ENCODE measurements around the gene SUSD4. TPM values are rescaled to one million over a fixed set of nuclear protein-coding genes. Genes with fewer than 3 reads are reported as not detected.
A peak's percentile ranks its signal among the peaks of the same experiment; 100 is the strongest.

The SUSD4 gene
- total RNA-seq, 1 donor from 2014 or later, result 26.3 TPM

DNA sequence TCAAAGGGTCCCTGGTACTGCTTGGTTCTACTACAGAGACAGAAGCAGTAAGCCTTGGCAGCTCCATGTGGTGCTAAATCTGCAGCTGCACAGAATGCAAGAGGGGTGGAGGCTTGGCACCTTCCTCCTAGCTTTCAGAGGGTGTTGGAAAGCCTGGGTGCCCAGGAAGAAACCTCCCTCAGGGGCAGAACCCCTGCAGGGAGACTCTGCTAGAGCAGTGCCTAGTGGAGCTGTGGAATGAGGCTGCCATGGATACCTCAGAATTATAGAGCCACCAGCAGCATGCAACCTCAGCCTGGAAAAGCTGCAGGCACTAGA is 144.7 kb downstream of the SUSD4 start:
- H3K36me3 ChIP-seq, result no peaks in the 10 kb centered on the region
- intact Hi-C loops (cut with DNase I), result no loop called here
- H3K4me1 ChIP-seq, result no peaks in the 10 kb centered on the region
- peak; percentile 58 to 69 for DNase-seq (ENCODE audit: extremely low spot score in 2 of 2)
- no peak for TF ChIP-seq POLR2A (IDR thresholded peaks at IDR 0.05)
- TF ChIP-seq POLR2AphosphoS5 (IDR thresholded peaks at IDR 0.05; ENCODE audit: insufficient read depth in 1 of 2, low read depth in 1 of 2), result no peak
- TF ChIP-seq, protein P1, sequence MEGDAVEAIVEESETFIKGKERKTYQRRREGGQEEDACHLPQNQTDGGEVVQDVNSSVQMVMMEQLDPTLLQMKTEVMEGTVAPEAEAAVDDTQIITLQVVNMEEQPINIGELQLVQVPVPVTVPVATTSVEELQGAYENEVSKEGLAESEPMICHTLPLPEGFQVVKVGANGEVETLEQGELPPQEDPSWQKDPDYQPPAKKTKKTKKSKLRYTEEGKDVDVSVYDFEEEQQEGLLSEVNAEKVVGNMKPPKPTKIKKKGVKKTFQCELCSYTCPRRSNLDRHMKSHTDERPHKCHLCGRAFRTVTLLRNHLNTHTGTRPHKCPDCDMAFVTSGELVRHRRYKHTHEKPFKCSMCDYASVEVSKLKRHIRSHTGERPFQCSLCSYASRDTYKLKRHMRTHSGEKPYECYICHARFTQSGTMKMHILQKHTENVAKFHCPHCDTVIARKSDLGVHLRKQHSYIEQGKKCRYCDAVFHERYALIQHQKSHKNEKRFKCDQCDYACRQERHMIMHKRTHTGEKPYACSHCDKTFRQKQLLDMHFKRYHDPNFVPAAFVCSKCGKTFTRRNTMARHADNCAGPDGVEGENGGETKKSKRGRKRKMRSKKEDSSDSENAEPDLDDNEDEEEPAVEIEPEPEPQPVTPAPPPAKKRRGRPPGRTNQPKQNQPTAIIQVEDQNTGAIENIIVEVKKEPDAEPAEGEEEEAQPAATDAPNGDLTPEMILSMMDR (IDR thresholded peaks at IDR 0.05), result no peak
- no peaks in the 10 kb centered on the region for H3K27me3 ChIP-seq
- no peak overlapping the region for H3K4me3 ChIP-seq
- no peaks in the 10 kb centered on the region for H3K9me3 ChIP-seq
- H3K27ac ChIP-seq, result no peak overlapping the region

DNA sequence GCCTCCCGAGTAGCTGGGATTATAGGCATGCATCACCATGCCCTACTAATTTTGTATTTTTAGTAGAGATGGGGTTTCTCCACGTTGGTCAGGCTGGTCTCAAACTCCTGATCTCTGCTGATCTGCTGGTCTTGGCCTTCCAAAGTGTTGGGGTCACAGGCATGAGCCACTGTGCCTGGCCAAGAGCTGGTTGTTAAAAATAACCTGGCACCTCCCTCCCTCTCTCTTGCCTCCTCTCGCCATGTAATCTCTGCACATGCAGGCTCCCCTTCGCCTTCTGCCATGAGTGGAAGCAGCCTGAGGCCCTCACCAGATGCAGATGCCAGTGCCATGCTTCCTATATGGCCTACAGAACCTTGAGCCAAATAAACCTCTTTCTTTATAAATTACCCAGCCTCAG is 146.2 kb downstream of the SUSD4 start:
- H3K4me3 ChIP-seq, result no peak overlapping the region
- TF ChIP-seq POLR2AphosphoS5 (IDR thresholded peaks at IDR 0.05; ENCODE audit: insufficient read depth in 1 of 2, low read depth in 1 of 2), result no peak
- no peak for TF ChIP-seq POLR2A (IDR thresholded peaks at IDR 0.05)
- TF ChIP-seq, protein P1 (IDR thresholded peaks at IDR 0.05), result no peak
- H3K36me3 ChIP-seq, result no peaks in the 10 kb centered on the region
- H3K4me1 ChIP-seq, result no peaks in the 10 kb centered on the region
- H3K27ac ChIP-seq, result no peak overlapping the region
- no peaks in the 10 kb centered on the region for H3K9me3 ChIP-seq
- no peaks in the 10 kb centered on the region for H3K27me3 ChIP-seq
- intact Hi-C loops (cut with DNase I), result no loop called here
- DNase-seq (ENCODE audit: extremely low spot score in 2 of 2), result peak; percentile 49 to 69

GRCh38 chr1:223216531-223217205 is 147.3 kb downstream of the SUSD4 start:
- TF ChIP-seq, protein P1 (IDR thresholded peaks at IDR 0.05), result no peak
- no peaks in the 10 kb centered on the region for H3K27me3 ChIP-seq
- no peaks in the 10 kb centered on the region for H3K36me3 ChIP-seq
- H3K4me1 ChIP-seq, result no peaks in the 10 kb centered on the region
- DNase-seq (ENCODE audit: extremely low spot score in 2 of 2), result peak; percentile 56 to 64
- intact Hi-C loops (cut with DNase I), result no loop called here
- H3K27ac ChIP-seq, result no peak overlapping the region
- no peak overlapping the region for H3K4me3 ChIP-seq
- no peaks in the 10 kb centered on the region for H3K9me3 ChIP-seq

DNA sequence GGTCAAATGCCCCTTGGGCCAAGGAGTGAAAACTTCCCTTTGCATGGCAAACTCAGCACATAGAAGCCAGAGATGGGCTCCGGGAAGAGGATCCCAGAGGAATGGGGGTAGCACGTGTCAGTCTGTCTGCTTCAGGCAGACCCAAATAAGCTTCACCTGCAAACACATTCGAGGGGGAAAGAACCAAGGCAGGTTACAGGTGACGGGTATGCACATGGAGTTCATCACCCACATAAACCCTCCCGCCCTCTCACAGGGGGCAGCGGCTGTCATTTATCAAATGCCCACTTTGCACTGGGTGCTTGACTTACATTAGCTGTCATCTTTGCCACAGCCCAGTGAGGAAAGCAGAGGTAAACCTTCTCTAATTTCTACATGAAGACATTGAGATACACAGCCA is 147.9 kb downstream of the SUSD4 start:
- intact Hi-C loops (cut with DNase I), result no loop called here

DNA sequence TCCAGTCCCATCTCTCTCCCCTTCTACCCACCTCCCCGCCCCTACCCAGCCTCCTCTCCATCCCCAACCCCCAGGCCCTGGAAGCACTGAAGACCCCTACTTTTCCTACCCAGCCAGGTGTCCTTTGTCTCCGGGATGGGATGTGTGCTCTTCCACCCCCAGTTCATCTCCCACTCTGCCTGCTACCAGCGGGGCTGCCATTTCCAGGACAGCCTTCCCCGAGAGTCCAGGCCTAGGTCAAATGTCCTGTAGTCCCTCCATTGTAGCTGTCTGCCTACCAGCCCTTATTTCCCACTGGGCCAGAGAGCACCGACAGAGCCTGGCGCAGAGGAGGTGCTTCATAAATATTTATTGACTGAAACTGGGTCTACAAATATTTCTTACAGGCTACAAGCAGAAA is 148.9 kb downstream of the SUSD4 start:
- no peak for TF ChIP-seq POLR2A (IDR thresholded peaks at IDR 0.05)
- TF ChIP-seq, protein P1 (IDR thresholded peaks at IDR 0.05), result no peak
- TF ChIP-seq POLR2AphosphoS5 (IDR thresholded peaks at IDR 0.05; ENCODE audit: insufficient read depth in 1 of 2, low read depth in 1 of 2), result no peak
- H3K4me3 ChIP-seq, result no peak overlapping the region
- peak; percentile 64 to 77 for DNase-seq (ENCODE audit: extremely low spot score in 2 of 2)
- H3K27ac ChIP-seq, result no peak overlapping the region
- intact Hi-C loops (cut with DNase I), result no loop called here
- no peaks in the 10 kb centered on the region for H3K4me1 ChIP-seq
- H3K36me3 ChIP-seq, result no peaks in the 10 kb centered on the region
- H3K27me3 ChIP-seq, result no peaks in the 10 kb centered on the region
- H3K9me3 ChIP-seq, result no peaks in the 10 kb centered on the region

More for the DNA sequence above, 147.9 kb downstream of the SUSD4 start:
- Histone ChIP-seq H3K36me3 (no peaks in the 10 kb centered on the region), H3K4me3 (no peak overlapping the region), H3K9me3 (no peaks in the 10 kb centered on the region), H3K27ac (no peak overlapping the region), H3K4me1 (no peaks in the 10 kb centered on the region), H3K27me3 (no peaks in the 10 kb centered on the region)
- no peak for TF ChIP-seq POLR2A (IDR thresholded peaks at IDR 0.05)
- TF ChIP-seq POLR2AphosphoS5 (IDR thresholded peaks at IDR 0.05; ENCODE audit: insufficient read depth in 1 of 2, low read depth in 1 of 2), result no peak
- TF ChIP-seq, protein P1 (IDR thresholded peaks at IDR 0.05), result no peak
- peak; percentile 67 to 70 for DNase-seq (ENCODE audit: extremely low spot score in 2 of 2)
